H1 (cell line): Measurements from ENCODE around the gene PRR23C. TPM values are rescaled to one million over a fixed set of nuclear protein-coding genes. Genes with fewer than 3 reads are reported as not detected.

ENCODE experiments used
- CTCF ChIA-PET: fragments of 300-600 bp; sonication (Branson Sonifier 250); formaldehyde crosslinking; loops from one replicate; lab custom pipeline; 2021; ENCODE audit not compliant: partially characterized antibody; lab: Charles Lee
- POLR2A ChIA-PET: fragments of 300-600 bp; sonication (Branson Sonifier 250); formaldehyde crosslinking; loops from one replicate; lab custom pipeline; 2021; ENCODE audit warnings: inconsistent platforms; ENCODE audit not compliant: partially characterized antibody; lab: Charles Lee
- DNase-seq, 2 experiments: peaks; one replicate each; pipeline versions ENCODE4 v3.0.0 to v3.0.0-alpha.2; 2010 to 2022; ENCODE audit warnings: low spot score in 2 of 2, low read depth in 1 of 2, mixed read lengths in 1 of 2
- FAIRE-seq: peaks from 2 replicates; lab custom pipeline; 2011; peaks lifted over from hg19 to GRCh38; lab: Jason Lieb, UNC
- H2AFZ ChIP-seq: 2 replicates; pipeline ENCODE4 v1.8.1; 2012; ENCODE audit warnings: low read length, inconsistent platforms
- H2AK5ac ChIP-seq: 2 replicates; pipeline ENCODE4 v1.6.1; 2013; ENCODE audit warnings: low read depth, low read length
- H2BK120ac ChIP-seq: replicated peaks from 2 replicates; pipeline ENCODE3; 2013; ENCODE audit warnings: low read depth, low read length, inconsistent platforms
- H2BK12ac ChIP-seq: 2 replicates; pipeline ENCODE4 v1.6.1; 2013; ENCODE audit warnings: low read depth, low read length
- H2BK15ac ChIP-seq: 2 replicates; pipeline ENCODE4 v1.6.1; 2013; ENCODE audit warnings: low read length
- H2BK20ac ChIP-seq: 2 replicates; pipeline ENCODE4 v1.6.1; 2013; ENCODE audit warnings: low read length
- H2BK5ac ChIP-seq: 2 replicates; pipeline ENCODE4 v1.6.1; 2013; ENCODE audit warnings: low read depth, low read length
- H3K14ac ChIP-seq: 2 replicates; pipeline ENCODE4 v1.6.1; 2013; ENCODE audit warnings: inconsistent platforms; ENCODE audit not compliant: insufficient read length
- H3K18ac ChIP-seq: 2 replicates; pipeline ENCODE4 v1.6.1; 2013; ENCODE audit warnings: low read length; ENCODE audit errors: extremely low read depth
- H3K23ac ChIP-seq: 2 replicates; pipeline ENCODE4 v1.6.1; 2013; ENCODE audit warnings: inconsistent platforms; ENCODE audit not compliant: insufficient read length
- H3K23me2 ChIP-seq: 2 replicates; pipeline ENCODE4 v1.6.1; 2013; ENCODE audit warnings: low read depth, low read length
- H3K27ac ChIP-seq: 2 replicates; pipeline ENCODE4 v1.6.1; 2011; ENCODE audit warnings: low read depth, low read length, inconsistent platforms
- H3K27me3 ChIP-seq, 4 experiments: replicated peaks in 1 of 4; 1 replicate in 1 of 4; 2 replicates in 3 of 4; pipeline versions ENCODE4 v1.6.1 to v1.8.1; 2011 to 2013; ENCODE audit warnings: low read length in 3 of 4, mild to moderate bottlenecking in 3 of 4, inconsistent platforms in 2 of 4, mixed read lengths in 2 of 4, moderate library complexity in 1 of 4; ENCODE audit not compliant: control insufficient read depth in 3 of 4, insufficient read depth in 3 of 4; ENCODE audit errors: extremely low read depth in 1 of 4
- H3K36me3 ChIP-seq, 4 experiments: 2 replicates each; pipeline versions ENCODE4 v1.6.1 to v1.8.1; 2011 to 2013; ENCODE audit warnings: mild to moderate bottlenecking in 4 of 4, low read length in 3 of 4, moderate library complexity in 2 of 4, control low read depth in 1 of 4, inconsistent platforms in 1 of 4; ENCODE audit not compliant: insufficient read depth in 4 of 4, control insufficient read depth in 2 of 4
- H3K4ac ChIP-seq: replicated peaks from 2 replicates; pipeline ENCODE3; 2013; ENCODE audit warnings: low read length, low read depth, mixed read lengths, inconsistent platforms; ENCODE audit not compliant: insufficient read length
- H3K4me1 ChIP-seq, 4 experiments: replicated peaks in 1 of 4; 1 replicate in 1 of 4; 2 replicates in 3 of 4; pipeline versions ENCODE4 v1.6.1 to v1.8.1; 2011 to 2013; ENCODE audit warnings: low read length in 3 of 4, inconsistent platforms in 2 of 4, mixed read lengths in 1 of 4; ENCODE audit not compliant: insufficient read depth in 4 of 4, control insufficient read depth in 3 of 4
- H3K4me2 ChIP-seq, 2 experiments: 2 replicates each; pipeline versions ENCODE4 v1.6.1 to v1.8.1; 2011 to 2013; ENCODE audit warnings: low read depth in 2 of 2, low read length in 2 of 2, control low read depth in 1 of 2, inconsistent platforms in 1 of 2, mild to moderate bottlenecking in 1 of 2; ENCODE audit not compliant: insufficient read depth in 1 of 2
- H3K4me3 ChIP-seq, 4 experiments: fragments of 200-600, 300-600 bp in 1 of 4; sonication (generic), shearing (Covaris generic), sonication (Bioruptor Twin) in 1 of 4; 2 replicates each; pipeline versions ENCODE4 v1.5.1 to v1.8.1; 2011 to 2016; ENCODE audit warnings: low read length in 4 of 4, low read depth in 3 of 4, control low read depth in 2 of 4, inconsistent platforms in 2 of 4, mild to moderate bottlenecking in 2 of 4, mixed read lengths in 1 of 4, moderate library complexity in 1 of 4; ENCODE audit not compliant: insufficient read depth in 2 of 4; ENCODE audit errors: extremely low read depth in 1 of 4
- H3K56ac ChIP-seq: replicated peaks from 2 replicates; pipeline ENCODE3; 2013; ENCODE audit warnings: low read depth, mild to moderate bottlenecking, mixed read lengths, low read length, inconsistent platforms; ENCODE audit not compliant: insufficient read length
- H3K79me1 ChIP-seq: 2 replicates; pipeline ENCODE4 v1.6.1; 2013; ENCODE audit warnings: low read depth, low read length, control low read depth
- H3K79me2 ChIP-seq, 2 experiments: 2 replicates each; pipeline versions ENCODE4 v1.6.1 to v1.8.1; 2012 to 2013; ENCODE audit warnings: low read length in 2 of 2, mild to moderate bottlenecking in 2 of 2, inconsistent platforms in 1 of 2; ENCODE audit not compliant: insufficient read depth in 2 of 2, control insufficient read depth in 1 of 2
- H3K9ac ChIP-seq, 4 experiments: replicated peaks in 1 of 4; 1 replicate in 1 of 4; 2 replicates in 3 of 4; pipeline versions ENCODE4 v1.6.1 to v1.8.1; 2011 to 2013; ENCODE audit warnings: low read depth in 3 of 4, low read length in 3 of 4, control low read depth in 2 of 4, mild to moderate bottlenecking in 2 of 4, moderate library complexity in 2 of 4, inconsistent platforms in 1 of 4; ENCODE audit errors: extremely low read depth in 1 of 4
- H3K9me3 ChIP-seq, 2 experiments: 2 replicates each; pipeline versions ENCODE4 v1.6.1 to v1.8.1; 2012 to 2013; ENCODE audit warnings: mild to moderate bottlenecking in 2 of 2, moderate library complexity in 2 of 2, control low read depth in 1 of 2, inconsistent platforms in 1 of 2, low read depth in 1 of 2, low read length in 1 of 2, mixed read lengths in 1 of 2; ENCODE audit not compliant: insufficient read depth in 2 of 2
- H4K20me1 ChIP-seq, 2 experiments: replicated peaks in 1 of 2; 2 replicates each; pipeline versions ENCODE3 to v1.8.1; 2011 to 2013; ENCODE audit warnings: inconsistent platforms in 2 of 2, low read length in 2 of 2, mild to moderate bottlenecking in 1 of 2; ENCODE audit not compliant: insufficient read depth in 2 of 2, control insufficient read depth in 1 of 2
- H4K5ac ChIP-seq: 2 replicates; pipeline ENCODE4 v1.6.1; 2013; ENCODE audit warnings: low read length, low read depth, mixed read lengths, inconsistent platforms; ENCODE audit not compliant: insufficient read length
- H4K8ac ChIP-seq: 2 replicates; pipeline ENCODE4 v1.8.0; 2013; ENCODE audit warnings: mild to moderate bottlenecking, moderate library complexity, low read length, inconsistent platforms; ENCODE audit not compliant: insufficient read depth; ENCODE audit errors: extremely low read depth
- H4K91ac ChIP-seq: replicated peaks from 2 replicates; pipeline ENCODE3; 2013; ENCODE audit warnings: low read length, mixed read lengths, inconsistent platforms; ENCODE audit not compliant: insufficient read length
- CEBPB ChIP-seq: IDR thresholded peaks from 2 replicates; pipeline ENCODE4 v1.6.1; 2012; ENCODE audit warnings: low read depth, low read length
- SP1 ChIP-seq: IDR thresholded peaks from 2 replicates; pipeline ENCODE4 v1.6.1; 2011; ENCODE audit warnings: low read depth, low read length
- WGBS, 2 experiments: shearing (Covaris generic) in 1 of 2; methylation state at CpG; one replicate each; pipeline versions ENCODE4 v1.1.6 to v1.1.7; 2013 to 2015; ENCODE audit warnings: low lambda C conversion rate in 2 of 2, mixed read lengths in 2 of 2, inconsistent platforms in 1 of 2, low coverage in 1 of 2, missing lambda C conversion rate in 1 of 2; ENCODE audit not compliant: insufficient replicate concordance in 2 of 2, insufficient coverage in 1 of 2, insufficient read length in 1 of 2; ENCODE audit errors: extremely low coverage in 1 of 2, missing lambda C conversion rate in 1 of 2; 5-methylcytosine and 5-hydroxymethylcytosine counted together
- polyA plus RNA-seq, 7 experiments: library from polyadenylated mRNA; depleted of rRNA in 3 of 7; stranded (reverse) in 5 of 7; unstranded in 2 of 7; fragments of >200 nt in 5 of 7; fragments of 200-250 nt in 2 of 7; gene quantifications; 1 replicate in 5 of 7; 2 replicates in 1 of 7; 4 replicates in 1 of 7; pipeline versions ENCODE4 v1.2.1 to v1.2.3, GENCODE V29; 2011 to 2013; ENCODE audit warnings: missing spikeins in 2 of 7, mixed read lengths in 2 of 7
- total RNA-seq: library from RNA; stranded (reverse); fragmentation: NEBNext Ultra II Directional; extraction: Animal tissue kit (Norgen Biotek cat#: 25700); gene quantifications from 2 replicates; pipeline ENCODE4 v1.2.1, GENCODE V29; 2021

PRR23C gene
- total and polyA plus RNA-seq, 2 of the 8 experiments (the other 6 are each of a cell fraction or from before 2014, with no cell fraction given): not detected

- CTCF ChIA-PET: no interaction called here
Observed at GRCh38 chr3:139043554-139044365, 932 bp downstream of the PRR23C start.

More at GRCh38 chr3:139043554-139044365, 932 bp downstream of the PRR23C start:
- H3K9ac ChIP-seq: no peak overlapping the region
- H3K4ac ChIP-seq: no peak overlapping the region
- POLR2A ChIA-PET: no interaction called here
- H3K79me1 ChIP-seq: no peaks in the 10 kb centered on the region
- H3K23ac ChIP-seq: no peak overlapping the region
- H4K8ac ChIP-seq: no peak overlapping the region
- WGBS, 2 experiments: 93% methylated on average over 41 of the region's 50 CpGs; no CpG with 5 or more reads in 1 of the 2 experiments
- H2AK5ac ChIP-seq: no peak overlapping the region
- no peak overlapping the region for H4K5ac ChIP-seq
- no peak overlapping the region for H2BK20ac ChIP-seq
- no peak overlapping the region for H2BK5ac ChIP-seq
- no peak overlapping the region for H3K56ac ChIP-seq
- H2AFZ ChIP-seq: no peak overlapping the region
- no peak overlapping the region for H3K4me2 ChIP-seq
- DNase-seq (no peak), FAIRE-seq (no peak)
- no peaks in the 10 kb centered on the region for H3K36me3 ChIP-seq
- H2BK15ac ChIP-seq: no peak overlapping the region
- H4K20me1 ChIP-seq: no peaks in the 10 kb centered on the region
- H3K27ac ChIP-seq: no peak overlapping the region
- H3K9me3 ChIP-seq: peaks cover 7 to 23% of the 10 kb centered on the region in 2 experiments; a peak in 3 of 4 replicates
- no peaks in the 10 kb centered on the region for H3K79me2 ChIP-seq
- no peaks in the 10 kb centered on the region for H3K23me2 ChIP-seq
- H3K14ac ChIP-seq: no peak overlapping the region
- H3K4me1 ChIP-seq: no peaks in the 10 kb centered on the region
- no peak overlapping the region for H4K91ac ChIP-seq
- H3K27me3 ChIP-seq: no peaks in the 10 kb centered on the region
- H2BK120ac ChIP-seq: no peak overlapping the region
- no peak overlapping the region for H3K4me3 ChIP-seq
- H2BK12ac ChIP-seq: no peak overlapping the region
- TF ChIP-seq CEBPB (peak; percentile 88), SP1 (no peak)
- H3K18ac ChIP-seq: no peak overlapping the region
